Esophagus squamous epithelium (tissue), 5 donors: ENCODE data around the gene DYNC1I1. TPM values are rescaled to one million over a fixed set of nuclear protein-coding genes. Genes with fewer than 3 reads are reported as not detected.

Experiments used
- DNase-seq: peaks from one replicate; lab custom pipeline; 2025; lab: John Stamatoyannopoulos, UW
- H3K27ac ChIP-seq, 4 donors: fragments of 200-600 bp; sonication (generic); one replicate each; pipeline ENCODE4 v1.5.1; 2016 to 2019; ENCODE audit warnings: mild to moderate bottlenecking in 1 of 4
- H3K27me3 ChIP-seq, 4 donors: fragments of 200-600 bp; sonication (generic); 1 replicate in 3 of 4; 2 replicates in 1 of 4; pipeline versions ENCODE4 v1.5.1 to v1.6.0; 2017 to 2021; ENCODE audit warnings: antibody characterized with exemption in 1 of 4
- H3K36me3 ChIP-seq, 3 donors: fragments of 200-600 bp; sonication (generic); one replicate each; pipeline ENCODE4 v1.5.1; 2016 to 2019
- H3K4me1 ChIP-seq, 3 donors: fragments of 200-600 bp; sonication (generic); one replicate each; pipeline ENCODE4 v1.5.1; 2017 to 2019
- H3K4me3 ChIP-seq, 4 donors: fragments of 200-600 bp; sonication (generic); 1 replicate in 3 of 4; 2 replicates in 1 of 4; pipeline ENCODE4 v1.5.1; 2016 to 2019; ENCODE audit warnings: mild to moderate bottlenecking in 2 of 4, moderate library complexity in 1 of 4
- H3K9me3 ChIP-seq, 3 donors: fragments of 200-600 bp; sonication (generic); one replicate each; pipeline ENCODE4 v1.5.1; 2016 to 2019
- CTCF ChIP-seq, 6 experiments: fragments of 450-650 bp in 4 of 6; fragments of 200-600 bp in 2 of 6; sonication (generic) in 2 of 6; IDR thresholded peaks; one replicate each; pipeline ENCODE4 v1.5.1; 2016 to 2019; ENCODE audit warnings: antibody characterized with exemption in 6 of 6, mild to moderate bottlenecking in 4 of 6, moderate library complexity in 4 of 6
- POLR2A ChIP-seq, 4 donors: fragments of 450-650 bp; IDR thresholded peaks; one replicate each; pipeline ENCODE4 v1.6.1; 2017; ENCODE audit warnings: antibody characterized with exemption in 4 of 4, mild to moderate bottlenecking in 4 of 4, moderate library complexity in 3 of 4
- WGBS, 2 donors: methylation state at CpG; one replicate each; pipeline ENCODE4 v1.1.5; 2018; 5-methylcytosine and 5-hydroxymethylcytosine counted together
- intact Hi-C: fragments of 100-400 bp; cut with DNase I; formaldehyde crosslinking; loops from one replicate; pipeline ENCODE4 v1.15.0; 2022
- total RNA-seq, 4 donors: library from RNA; depleted of rRNA; stranded (reverse); fragments of >200 nt; gene quantifications; one replicate each; pipeline ENCODE4 v1.1.0, GENCODE V29; 2016
- donor health status: DM: yes; HTN: yes; CAD: no.

DYNC1I1 gene
- total RNA-seq, 4 donors from 2014 or later, result 2.0 to 8.0 (median 2.4) TPM

GRCh38 chr7:95788884-95789283 lies 16.5 kb downstream of the DYNC1I1 start:
- no peaks in the 10 kb centered on the region for H3K4me1 ChIP-seq
- H3K9me3 ChIP-seq, result no peaks in the 10 kb centered on the region
- 48 to 59% methylated on average over 2 of the region's 2 CpGs for WGBS, 2 donors
- DNase-seq, result no peak
- TF ChIP-seq POLR2A (IDR thresholded peaks at IDR 0.05), result no peak
- no peak for TF ChIP-seq CTCF (IDR thresholded peaks at IDR 0.05)
- no peak overlapping the region for H3K4me3 ChIP-seq
- H3K27me3 ChIP-seq, result no peaks in the 10 kb centered on the region
- H3K27ac ChIP-seq, result no peak overlapping the region
- H3K36me3 ChIP-seq, result no peaks in the 10 kb centered on the region
- intact Hi-C loops, result no loop called here

- DNase-seq, result no peak
- Histone ChIP-seq H3K4me3 (no peak overlapping the region), H3K36me3 (no peaks in the 10 kb centered on the region), H3K27me3 (no peaks in the 10 kb centered on the region), H3K4me1 (peaks cover 0 to 4% (median 0%) of the 10 kb centered on the region in 3 donors), H3K9me3 (no peaks in the 10 kb centered on the region), H3K27ac (no peak overlapping the region)
- intact Hi-C loops, result no loop called here
- no peak for TF ChIP-seq POLR2A (IDR thresholded peaks at IDR 0.05)
- TF ChIP-seq CTCF (IDR thresholded peaks at IDR 0.05), result no peak
- WGBS, 2 donors, result 82 to 85% methylated on average over 5 of the region's 5 CpGs
These were observed 21.3 kb downstream of the DYNC1I1 start for GRCh38 chr7:95793658-95794057.

GRCh38 chr7:95794917-95795515 lies 22.7 kb downstream of the DYNC1I1 start:
- no peaks in the 10 kb centered on the region for H3K27me3 ChIP-seq
- DNase-seq, result no peak
- H3K36me3 ChIP-seq, result no peaks in the 10 kb centered on the region

GRCh38 chr7:95796617-95797016 lies 24.3 kb downstream of the DYNC1I1 start:
- intact Hi-C loops, result no loop called here
- H3K4me1 ChIP-seq, result peaks cover 0 to 5% (median 0%) of the 10 kb centered on the region in 3 donors
- no peak for TF ChIP-seq POLR2A (IDR thresholded peaks at IDR 0.05)
- TF ChIP-seq CTCF (IDR thresholded peaks at IDR 0.05), result no peak

More at GRCh38 chr7:95794917-95795515, 22.7 kb downstream of the DYNC1I1 start:
- Histone ChIP-seq H3K9me3 (no peaks in the 10 kb centered on the region), H3K27ac (no peak overlapping the region), H3K4me1 (peaks cover 0 to 5% (median 0%) of the 10 kb centered on the region in 3 donors), H3K4me3 (no peak overlapping the region)
- 71 to 86% methylated on average over 3 of the region's 3 CpGs for WGBS, 2 donors
- intact Hi-C loops, result no loop called here
- TF ChIP-seq CTCF (IDR thresholded peaks at IDR 0.05), result peak in 3 of 6 experiments; percentile 19 to 47 (median 36)
- no peak for TF ChIP-seq POLR2A (IDR thresholded peaks at IDR 0.05)

GRCh38 chr7:95798401-95798930 lies 26.1 kb downstream of the DYNC1I1 start:
- DNase-seq, result no peak
- Histone ChIP-seq H3K4me3 (no peak overlapping the region), H3K27me3 (no peaks in the 10 kb centered on the region), H3K36me3 (no peaks in the 10 kb centered on the region), H3K27ac (no peak overlapping the region), H3K9me3 (no peaks in the 10 kb centered on the region), H3K4me1 (peaks cover 0 to 5% (median 0%) of the 10 kb centered on the region in 3 donors)
- TF ChIP-seq POLR2A (IDR thresholded peaks at IDR 0.05) (no peak), CTCF (IDR thresholded peaks at IDR 0.05) (no peak)
- WGBS, 2 donors, result 19 to 22% methylated on average over 4 of the region's 4 CpGs
- intact Hi-C loops, result no loop called here

More at GRCh38 chr7:95796617-95797016, 24.3 kb downstream of the DYNC1I1 start:
- Histone ChIP-seq H3K27ac (no peak overlapping the region), H3K27me3 (no peaks in the 10 kb centered on the region), H3K36me3 (no peaks in the 10 kb centered on the region), H3K4me3 (no peak overlapping the region), H3K9me3 (no peaks in the 10 kb centered on the region)
- no peak for DNase-seq
- 64 to 72% methylated on average over 1 of the region's 1 CpG for WGBS, 2 donors
